PC-3 (cell line): Measurements from ENCODE around the gene FAM81B. TPM values are rescaled to one million over a fixed set of nuclear protein-coding genes. Genes with fewer than 3 reads are reported as not detected.

Experiments
- ATAC-seq: fragments of 200-7000 bp; cut with Tn5 transposase; 2 replicates; pipeline ENCODE4 v1.9.1; 2020; ENCODE audit warnings: mild to moderate bottlenecking, moderate library complexity
- BruUV-seq: library from RNA; stranded (reverse); fragments of 400-500 nt; replicated peaks from 2 replicates; lab custom pipeline; 2021; lab: Mats Ljungman, UMichigan
- CTCF ChIA-PET: fragments of 300-600 bp; sonication (Branson Sonifier 250); formaldehyde crosslinking; loops from one replicate; lab custom pipeline; 2022; ENCODE audit warnings: antibody characterized with exemption; lab: Charles Lee
- POLR2A ChIA-PET: fragments of 300-600 bp; sonication (Branson Sonifier 250); formaldehyde crosslinking; loops from one replicate; lab custom pipeline; 2022; ENCODE audit warnings: antibody characterized with exemption; ENCODE audit not compliant: unreplicated experiment; lab: Charles Lee
- DNase-seq: peaks from one replicate; pipeline ENCODE4 v3.0.0-alpha.2; 2015
- H2AFZ ChIP-seq: fragments of 300-600 bp; sonication (generic); 2 replicates; pipeline ENCODE4 v1.6.0; 2016; ENCODE audit warnings: antibody characterized with exemption, low read length
- H3F3A ChIP-seq: fragments of 300-600 bp; sonication (generic); one replicate; pipeline ENCODE4 v1.6.0; 2017; ENCODE audit warnings: antibody characterized with exemption, low read length, control low read depth, mild to moderate bottlenecking; ENCODE audit not compliant: unreplicated experiment
- H3K27ac ChIP-seq: fragments of 300-600 bp; sonication (generic); 2 replicates; pipeline ENCODE4 v1.5.1; 2016; ENCODE audit warnings: mild to moderate bottlenecking, low read length
- H3K27me3 ChIP-seq: fragments of 300-600 bp; sonication (generic); 2 replicates; pipeline ENCODE4 v1.6.1; 2016; ENCODE audit warnings: low read length, mixed read lengths
- H3K36me3 ChIP-seq: fragments of 300-600 bp; sonication (generic); 2 replicates; pipeline ENCODE4 v1.6.1; 2016; ENCODE audit warnings: low read depth, mixed run types, low read length, mixed read lengths
- H3K4me1 ChIP-seq: fragments of 300-600 bp; sonication (generic); 2 replicates; pipeline ENCODE4 v1.5.1; 2016; ENCODE audit warnings: low read length; ENCODE audit not compliant: insufficient read depth
- H3K4me2 ChIP-seq: fragments of 300-600 bp; sonication (generic); 2 replicates; pipeline ENCODE4 v1.6.0; 2016; ENCODE audit warnings: low read length
- H3K4me3 ChIP-seq: fragments of 300-600 bp; sonication (generic); 2 replicates; pipeline ENCODE4 v1.5.1; 2016; ENCODE audit warnings: mild to moderate bottlenecking, low read length, mixed read lengths
- H3K79me2 ChIP-seq: fragments of 300-600 bp; sonication (generic); 2 replicates; pipeline ENCODE4 v1.6.1; 2017; ENCODE audit warnings: low read length, mixed read lengths
- H3K9ac ChIP-seq: fragments of 300-600 bp; sonication (generic); 2 replicates; pipeline ENCODE4 v1.6.0; 2016; ENCODE audit warnings: mild to moderate bottlenecking, low read length
- H3K9me2 ChIP-seq: fragments of 300-600 bp; sonication (generic); replicated peaks from 2 replicates; pipeline ENCODE4 v1.6.1; 2016; ENCODE audit warnings: mixed run types, low read length, mixed read lengths
- H3K9me3 ChIP-seq: fragments of 300-600 bp; sonication (generic); 2 replicates; pipeline ENCODE4 v1.6.1; 2016; ENCODE audit warnings: low read length, mixed read lengths
- H4K20me1 ChIP-seq: fragments of 300-600 bp; sonication (generic); 2 replicates; pipeline ENCODE4 v1.6.1; 2016; ENCODE audit warnings: low read length, mixed read lengths
- CTCF ChIP-seq: fragments of 300-600 bp; sonication (generic); conservative IDR thresholded peaks from 2 replicates; pipeline ENCODE4 v1.5.1; 2017; ENCODE audit warnings: antibody characterized with exemption, low read depth, mild to moderate bottlenecking, low read length
- EZH2phosphoT487 ChIP-seq: fragments of 300-600 bp; sonication (generic); IDR thresholded peaks from 2 replicates; pipeline ENCODE4 v1.6.1; 2018; ENCODE audit warnings: mild to moderate bottlenecking, antibody characterized with exemption, low read length, borderline replicate concordance
- intact Hi-C: fragments of 100-400 bp; cut with micrococcal nuclease; formaldehyde crosslinking; loops from 2 replicates; pipeline ENCODE4 v1.9.0; 2023
- total RNA-seq: library from RNA; depleted of rRNA; stranded (reverse); fragments of >200 nt; gene quantifications from 2 replicates; pipeline ENCODE4 v1.2.3, GENCODE V29; 2014; rRNA removed

FAM81B gene
- total RNA-seq, 1 experiment from 2014 or later = not detected

- Histone ChIP-seq H3K27ac (no peak overlapping the region), H3K4me1 (no peaks in the 10 kb centered on the region), H4K20me1 (no peaks in the 10 kb centered on the region), H3K9me2 (no peaks in the 10 kb centered on the region), H3K4me3 (no peak overlapping the region), H3K36me3 (peaks cover 42% of the 10 kb centered on the region), H3K9me3 (peaks cover 5% of the 10 kb centered on the region; the same call in 1 of the 2 replicates), H3K79me2 (no peaks in the 10 kb centered on the region), H3K4me2 (no peak overlapping the region), H3K27me3 (no peaks in the 10 kb centered on the region), H3F3A (no peaks in the 10 kb centered on the region), H2AFZ (no peak overlapping the region), H3K9ac (no peak overlapping the region)
- ChIA-PET POLR2A (no interaction called here), CTCF (no interaction called here)
- BruUV-seq = no TSS peak
- ATAC-seq = no peak
- no peak for TF ChIP-seq EZH2phosphoT487
- TF ChIP-seq CTCF = no peak
- DNase-seq = no peak
- intact Hi-C loops = no loop called here
These were observed 96.7 kb downstream of the FAM81B start for GRCh38 chr5:95487880-95488279.

Other genes starting within 250 kb of the FAM81B start
- gene MCTP1, start 106.3 kb upstream of the FAM81B start, total RNA-seq = 4.8 and 7.5 TPM in 2 replicates
- gene SKIC3, start 163.6 kb downstream of the FAM81B start, total RNA-seq = 27.8 and 37.6 TPM in 2 replicates
- 10.5 and 12.6 TPM in 2 replicates for gene ARSK, start 163.7 kb downstream of the FAM81B start, total RNA-seq
- 0.35 TPM in 1 of 2 replicates, not detected in the other for gene GPR150, start 228.7 kb downstream of the FAM81B start, total RNA-seq